GM10248 (cell line): ENCODE data around the gene ZFP36.

ENCODE experiments used
- CTCF ChIA-PET: fragments of 300-600 bp; sonication (Branson Sonifier 250); formaldehyde crosslinking; extraction: SDS; loops from one replicate; lab custom pipeline; 2021; ENCODE audit warnings: antibody characterized with exemption; lab: Yijun Ruan, JAX
- POLR2A ChIA-PET: fragments of 350-650 bp; sonication (Branson Sonifier 250); formaldehyde crosslinking; extraction: SDS; loops from one replicate; lab custom pipeline; 2020; ENCODE audit warnings: antibody characterized with exemption; lab: Yijun Ruan, JAX
- DNase-seq: peaks from one replicate; pipeline ENCODE4 v3.0.0; 2012; ENCODE audit errors: extremely low spot score
- TF ChIP-seq, protein P1 (sequence below): IDR thresholded peaks from 2 replicates; pipeline ENCODE4 v1.5.1; 2012; ENCODE audit warnings: mild to moderate bottlenecking, low read depth; ENCODE audit errors: extremely low read depth, missing control alignments, control extremely low read depth

Gene ZFP36

GRCh38 chr19:39411832-39412099, 5.1 kb downstream of the ZFP36 start:
- CTCF ChIA-PET: interaction anchor here (0.7 to 2.3 kb wide), 20 partner anchors 8 to 290 kb away, joined by 3 to 103 read pairs (median 5); partner anchors contain the start of genes MED29, PAF1 and SAMD4B
- POLR2A ChIA-PET: interaction anchor here (0.5 to 2.3 kb wide), 5 partner anchors 9 to 24 kb away, joined by 3 to 23 read pairs (median 4); partner anchors contain the start of gene RPS16
- TF ChIP-seq, protein P1, sequence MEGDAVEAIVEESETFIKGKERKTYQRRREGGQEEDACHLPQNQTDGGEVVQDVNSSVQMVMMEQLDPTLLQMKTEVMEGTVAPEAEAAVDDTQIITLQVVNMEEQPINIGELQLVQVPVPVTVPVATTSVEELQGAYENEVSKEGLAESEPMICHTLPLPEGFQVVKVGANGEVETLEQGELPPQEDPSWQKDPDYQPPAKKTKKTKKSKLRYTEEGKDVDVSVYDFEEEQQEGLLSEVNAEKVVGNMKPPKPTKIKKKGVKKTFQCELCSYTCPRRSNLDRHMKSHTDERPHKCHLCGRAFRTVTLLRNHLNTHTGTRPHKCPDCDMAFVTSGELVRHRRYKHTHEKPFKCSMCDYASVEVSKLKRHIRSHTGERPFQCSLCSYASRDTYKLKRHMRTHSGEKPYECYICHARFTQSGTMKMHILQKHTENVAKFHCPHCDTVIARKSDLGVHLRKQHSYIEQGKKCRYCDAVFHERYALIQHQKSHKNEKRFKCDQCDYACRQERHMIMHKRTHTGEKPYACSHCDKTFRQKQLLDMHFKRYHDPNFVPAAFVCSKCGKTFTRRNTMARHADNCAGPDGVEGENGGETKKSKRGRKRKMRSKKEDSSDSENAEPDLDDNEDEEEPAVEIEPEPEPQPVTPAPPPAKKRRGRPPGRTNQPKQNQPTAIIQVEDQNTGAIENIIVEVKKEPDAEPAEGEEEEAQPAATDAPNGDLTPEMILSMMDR: peak; percentile 86
- DNase-seq: peak; percentile 57

DNA sequence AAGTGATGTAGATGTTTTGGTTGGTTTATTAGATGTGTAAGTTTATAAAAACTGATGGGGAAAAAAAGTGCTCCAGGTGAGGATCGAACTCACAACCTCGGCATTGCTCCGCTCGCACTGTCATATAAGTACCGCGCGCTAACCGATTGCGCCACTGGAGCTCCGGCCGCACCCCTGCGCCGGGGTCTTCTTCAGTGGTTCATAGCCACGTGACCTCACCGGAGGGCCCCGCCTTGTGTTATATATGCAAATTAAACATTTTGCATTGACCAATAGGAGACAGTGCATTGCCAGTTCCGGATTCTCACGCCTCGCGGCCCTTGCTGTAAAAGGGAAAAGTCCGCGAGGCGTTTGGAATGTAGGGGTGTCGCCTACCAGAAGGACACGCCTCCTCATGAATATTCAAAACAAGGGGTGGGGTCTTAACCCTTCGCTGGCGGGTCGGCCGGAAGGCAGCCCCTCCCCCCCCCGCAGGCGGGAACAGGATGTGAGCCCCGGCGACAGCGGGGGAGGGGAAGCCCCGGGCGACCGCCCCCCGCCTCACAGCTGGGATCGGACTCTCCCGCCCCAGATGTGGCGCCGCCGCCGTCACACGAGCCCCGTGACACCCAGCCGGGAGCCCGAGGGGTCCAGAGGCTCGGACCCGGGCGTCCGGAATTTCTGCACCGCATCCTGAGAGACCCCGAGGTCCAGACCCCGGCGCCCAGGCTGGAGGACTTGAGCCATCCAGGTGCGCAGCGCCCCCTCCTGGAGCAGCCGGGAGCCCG, 5.6 kb downstream of the ZFP36 start, which contains the start of gene PLEKHG2:
PLEKHG2 (plus strand) TSS at position 570 of the 767 bp plus-strand sequence. CDS start 1,418 bp downstream, outside the sequence.
- ChIA-PET POLR2A (interaction anchor here (0.7 to 2.3 kb wide), 6 partner anchors 9 to 100 kb away, joined by 3 to 23 read pairs (median 4); partner anchors contain the start of gene RPS16), CTCF (interaction anchor here (0.7 to 2.3 kb wide), 19 partner anchors 9 to 358 kb away, joined by 3 to 103 read pairs (median 6); partner anchors contain the start of genes MED29, PAF1 and SAMD4B)
- peak; percentile 98 for DNase-seq
- TF ChIP-seq, protein P1: peak; percentile 88

DNA sequence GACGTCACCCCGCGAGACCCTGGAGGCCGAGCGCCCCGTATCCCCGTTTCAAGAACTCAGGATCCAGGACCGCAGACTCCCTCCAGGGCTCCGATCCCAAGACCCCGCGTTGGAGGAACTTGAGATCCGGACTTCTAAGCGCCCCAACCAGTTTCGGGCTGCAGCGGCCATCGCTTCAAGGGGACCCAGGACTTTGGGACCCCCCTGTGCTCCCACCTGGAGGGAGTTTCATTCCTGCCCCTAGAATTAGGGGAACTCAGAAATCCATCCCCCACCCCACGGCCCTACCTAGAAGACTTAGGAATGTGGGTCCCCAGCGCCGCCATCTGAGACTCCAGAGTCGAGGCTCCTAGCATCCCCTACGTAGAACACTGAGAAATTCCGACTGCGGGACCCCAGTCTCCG, 6.2 kb downstream of the ZFP36 start:
- ChIA-PET CTCF (interaction anchor here (1.1 to 2.3 kb wide), 9 partner anchors 8 to 291 kb away, joined by 4 to 103 read pairs (median 7); no protein-coding TSS in a partner anchor), POLR2A (interaction anchor here (0.7 to 2.3 kb wide), 4 partner anchors 8 to 99 kb away, joined by 3 to 23 read pairs (median 4); no protein-coding TSS in a partner anchor)
- DNase-seq: no peak
- TF ChIP-seq, protein P1: no peak

GRCh38 chr19:39413272-39413910, 6.7 kb downstream of the ZFP36 start:
- TF ChIP-seq, protein P1: no peak
- POLR2A ChIA-PET: interaction anchor here (0.6 to 1.5 kb wide), 2 partner anchors 16 to 46 kb away, joined by 3 to 7 read pairs; no protein-coding TSS in a partner anchor
- CTCF ChIA-PET: interaction anchor here (1.1 to 1.5 kb wide), 7 partner anchors 16 to 120 kb away, joined by 3 to 5 read pairs (median 4); partner anchors contain the start of genes EID2B, RPS16 and SAMD4B
- DNase-seq: no peak

DNA sequence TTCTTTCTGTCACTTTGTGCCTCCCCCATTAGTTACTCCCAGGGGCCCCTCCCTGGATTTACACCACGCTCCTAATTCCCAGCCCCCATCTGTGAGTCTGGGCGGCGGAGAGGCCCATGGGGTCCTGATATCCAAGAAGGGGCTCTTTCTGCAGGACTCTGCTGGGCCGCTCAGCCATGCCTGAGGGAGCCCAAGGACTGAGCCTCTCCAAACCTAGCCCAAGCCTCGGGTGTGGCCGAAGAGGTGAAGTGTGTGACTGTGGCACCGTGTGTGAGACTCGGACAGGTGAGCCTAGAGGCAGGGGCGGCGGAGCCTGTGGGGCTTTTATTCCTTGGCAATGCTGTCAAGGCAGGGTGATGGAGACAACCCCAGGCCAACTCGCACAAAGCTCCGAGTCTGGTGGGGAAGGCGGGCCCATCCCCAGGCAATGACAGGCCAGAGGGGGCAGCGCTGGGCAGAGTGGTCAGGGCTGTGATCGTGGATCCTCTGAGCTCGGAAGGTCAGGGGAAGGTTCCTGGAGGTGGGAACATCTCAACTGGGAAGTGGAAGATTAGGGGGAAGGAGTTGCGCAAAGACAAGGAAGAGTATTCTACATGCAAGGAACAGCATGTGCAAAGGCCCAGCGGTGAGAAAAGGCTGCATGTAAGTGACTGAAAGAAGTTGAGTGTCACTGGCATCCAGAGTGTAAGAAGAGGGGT, 7.4 kb downstream of the ZFP36 start:
- TF ChIP-seq, protein P1: peak; percentile 29
- ChIA-PET POLR2A (interaction anchor here (0.6 to 1.5 kb wide), 2 partner anchors 16 to 45 kb away, joined by 3 to 7 read pairs; no protein-coding TSS in a partner anchor), CTCF (interaction anchor here (1.1 to 1.5 kb wide), 9 partner anchors 16 to 119 kb away, joined by 3 to 12 read pairs (median 4); partner anchors contain the start of genes EID2B, MED29, PAF1 and RPS16)
- no peak for DNase-seq
